DMS53 treated with DMSO at 0.1 percent for 48 hours (cell line): Measurements from ENCODE around the gene MAGI2.

Experiments
- DNase-seq: peaks from one replicate; lab custom pipeline; 2025; ENCODE audit not compliant: unreplicated experiment; lab: John Stamatoyannopoulos, UW

The MAGI2 gene

GRCh38 chr7:78172267-78172757, 1281.2 kb downstream of the MAGI2 start:
- no peak for DNase-seq

- no peak for DNase-seq
These were observed 1282.1 kb downstream of the MAGI2 start for GRCh38 chr7:78171398-78171797.

- no peak for DNase-seq
These were observed 1282.7 kb downstream of the MAGI2 start for GRCh38 chr7:78170815-78171214.

GRCh38 chr7:78169992-78170391, 1283.5 kb downstream of the MAGI2 start:
- DNase-seq = no peak

- DNase-seq = no peak
These were observed 1284.6 kb downstream of the MAGI2 start for GRCh38 chr7:78168865-78169264.

GRCh38 chr7:78167860-78168259, 1285.6 kb downstream of the MAGI2 start:
- DNase-seq = no peak

GRCh38 chr7:78165854-78166253, 1287.6 kb downstream of the MAGI2 start:
- no peak for DNase-seq

GRCh38 chr7:78165454-78165853, 1288.0 kb downstream of the MAGI2 start:
- no peak for DNase-seq

- no peak for DNase-seq
These were observed 1289.0 kb downstream of the MAGI2 start for GRCh38 chr7:78164459-78164858.

- DNase-seq = no peak
These were observed 1291.7 kb downstream of the MAGI2 start for GRCh38 chr7:78161781-78162180.

GRCh38 chr7:78159545-78159944, 1293.9 kb downstream of the MAGI2 start:
- DNase-seq = no peak

GRCh38 chr7:78153285-78153684, 1300.2 kb downstream of the MAGI2 start:
- no peak for DNase-seq

GRCh38 chr7:78151229-78151628, 1302.2 kb downstream of the MAGI2 start:
- DNase-seq = no peak

GRCh38 chr7:78149787-78150186, 1303.7 kb downstream of the MAGI2 start:
- DNase-seq = no peak

- DNase-seq = no peak
These were observed 1305.1 kb downstream of the MAGI2 start for GRCh38 chr7:78148166-78148894.

- DNase-seq = no peak
These were observed 1306.9 kb downstream of the MAGI2 start for GRCh38 chr7:78146546-78146945.

GRCh38 chr7:78143661-78144060, 1309.8 kb downstream of the MAGI2 start:
- DNase-seq = no peak

- DNase-seq = no peak
These were observed 1311.8 kb downstream of the MAGI2 start for GRCh38 chr7:78141522-78142281.

- DNase-seq = no peak
These were observed 1313.4 kb downstream of the MAGI2 start for GRCh38 chr7:78140109-78140508.

GRCh38 chr7:78139335-78139734, 1314.1 kb downstream of the MAGI2 start:
- no peak for DNase-seq

- DNase-seq = no peak
These were observed 1318.7 kb downstream of the MAGI2 start for GRCh38 chr7:78134774-78135173.

- peak; percentile 36 for DNase-seq
These were observed 1319.2 kb downstream of the MAGI2 start for GRCh38 chr7:78134256-78134655.
